ENCODE results near the gene GAPDH. TPM values are rescaled to one million over a fixed set of nuclear protein-coding genes. Genes with fewer than 3 reads are reported as not detected.

The GAPDH gene
- 2,434 TPM for total RNA-seq

DNA sequence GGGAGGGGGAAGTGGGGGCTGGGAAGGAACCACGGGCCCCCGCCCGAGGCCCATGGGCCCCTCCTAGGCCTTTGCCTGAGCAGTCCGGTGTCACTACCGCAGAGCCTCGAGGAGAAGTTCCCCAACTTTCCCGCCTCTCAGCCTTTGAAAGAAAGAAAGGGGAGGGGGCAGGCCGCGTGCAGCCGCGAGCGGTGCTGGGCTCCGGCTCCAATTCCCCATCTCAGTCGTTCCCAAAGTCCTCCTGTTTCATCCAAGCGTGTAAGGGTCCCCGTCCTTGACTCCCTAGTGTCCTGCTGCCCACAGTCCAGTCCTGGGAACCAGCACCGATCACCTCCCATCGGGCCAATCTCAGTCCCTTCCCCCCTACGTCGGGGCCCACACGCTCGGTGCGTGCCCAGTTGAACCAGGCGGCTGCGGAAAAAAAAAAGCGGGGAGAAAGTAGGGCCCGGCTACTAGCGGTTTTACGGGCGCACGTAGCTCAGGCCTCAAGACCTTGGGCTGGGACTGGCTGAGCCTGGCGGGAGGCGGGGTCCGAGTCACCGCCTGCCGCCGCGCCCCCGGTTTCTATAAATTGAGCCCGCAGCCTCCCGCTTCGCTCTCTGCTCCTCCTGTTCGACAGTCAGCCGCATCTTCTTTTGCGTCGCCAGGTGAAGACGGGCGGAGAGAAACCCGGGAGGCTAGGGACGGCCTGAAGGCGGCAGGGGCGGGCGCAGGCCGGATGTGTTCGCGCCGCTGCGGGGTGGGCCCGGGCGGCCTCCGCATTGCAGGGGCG lies at the start of gene GAPDH:
Gene GAPDH, plus strand, starts transcription at position 595 of the 772 bp plus-strand sequence. CDS start 316 bp downstream, outside the sequence.

DNA sequence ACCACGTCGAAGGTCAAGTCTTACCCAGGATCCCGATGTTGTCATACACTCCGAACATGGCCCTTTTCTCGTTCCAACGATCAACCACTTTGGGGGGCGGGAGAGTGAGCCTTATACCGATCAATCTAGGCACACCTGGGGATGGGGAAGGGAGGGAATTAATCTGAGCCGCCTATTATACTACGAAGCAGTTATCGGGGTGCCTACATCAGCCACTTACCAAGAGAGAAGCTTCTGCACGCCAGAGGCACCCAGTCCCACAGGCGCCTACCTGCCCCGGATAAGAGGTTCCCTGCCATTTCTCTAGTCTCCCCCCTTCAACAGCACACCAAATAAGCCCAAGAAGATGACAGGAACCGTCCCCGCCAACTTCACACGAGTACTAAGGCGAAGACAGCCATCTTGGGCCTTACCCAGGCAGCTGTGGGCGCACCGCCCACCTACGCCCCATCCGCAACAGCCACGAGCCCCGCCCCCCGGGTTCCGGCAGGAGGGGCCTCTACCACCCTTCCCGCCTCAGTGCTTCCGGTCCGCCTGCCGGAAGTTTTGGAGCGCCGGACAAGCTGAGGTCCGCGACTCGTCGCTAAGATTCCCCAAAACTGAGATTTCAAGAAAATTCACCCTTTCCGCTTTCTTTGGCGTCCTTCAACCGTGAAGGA lies 41.4 kb upstream of the GAPDH start, which contains the start of gene MRPL51:
Gene MRPL51, minus strand, starts transcription at position 425 of the 659 bp plus-strand sequence. Its CDS starts 126 bp downstream, at position 299.

DNA sequence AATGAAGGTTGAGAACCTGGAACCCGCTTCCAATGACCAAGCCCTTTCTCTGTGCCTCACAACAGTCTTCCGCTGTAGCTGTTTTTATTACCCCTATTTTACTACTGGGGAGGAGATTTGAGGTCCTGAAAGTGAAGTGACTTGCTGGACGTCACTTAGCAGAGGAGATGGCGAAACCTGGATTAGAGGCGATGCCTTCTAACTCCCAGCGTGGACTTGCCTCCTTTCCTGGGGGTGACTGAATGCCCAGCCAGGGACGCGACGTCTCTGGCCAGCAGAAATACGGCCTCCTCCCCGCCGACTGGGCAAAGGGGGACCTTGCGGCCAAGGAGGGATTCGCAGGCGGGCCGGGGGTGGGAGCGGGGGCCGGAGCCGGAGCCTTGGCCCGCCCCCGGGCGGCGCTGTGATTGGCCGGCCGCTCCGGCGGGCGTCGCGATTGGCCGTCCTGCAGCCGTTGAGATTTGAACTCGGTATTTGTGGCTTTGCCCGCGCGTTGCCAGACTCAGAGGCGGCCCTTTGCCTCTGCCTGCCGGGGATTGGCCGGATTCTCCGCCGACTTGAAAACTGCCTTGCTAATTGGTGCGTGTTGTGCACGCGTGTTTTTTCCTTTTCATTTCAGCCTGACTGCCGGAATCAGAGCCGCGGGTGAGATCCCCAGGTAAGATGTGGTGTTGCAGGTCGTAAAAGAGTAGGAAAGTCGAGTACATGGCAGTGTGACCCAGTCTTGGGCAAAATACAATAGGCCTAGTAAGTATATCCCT lies 40.6 kb upstream of the GAPDH start, which contains the start of gene NCAPD2:
Gene NCAPD2, plus strand, starts transcription at position 606 of the 761 bp plus-strand sequence. CDS start 997 bp downstream, outside the sequence.

Small RNA genes within 50 kb of the gene (small RNA-seq; reads per million reads assigned to genes)
- gene SCARNA11, result 192 reads per million, percentile 97 among the genes with 10 or more reads in this experiment

Other genes starting within 250 kb of the GAPDH start
- 0.23 TPM for gene PLEKHG6, start 223.8 kb upstream of the GAPDH start, total RNA-seq
- gene TNFRSF1A, start 192.4 kb upstream of the GAPDH start, total RNA-seq, result 12.5 TPM
- gene SCNN1A, start 159.0 kb upstream of the GAPDH start, total RNA-seq, result not detected
- gene LTBR, start 150.4 kb upstream of the GAPDH start, total RNA-seq, result 4.4 TPM
- 0.46 TPM for gene CD27, start 89.6 kb upstream of the GAPDH start, total RNA-seq
- gene TAPBPL, start 82.5 kb upstream of the GAPDH start, total RNA-seq, result 2.8 TPM
- 27.2 TPM for gene VAMP1, start 63.8 kb upstream of the GAPDH start, total RNA-seq
- gene MRPL51, start 41.3 kb upstream of the GAPDH start, total RNA-seq, result 33.0 TPM
- 17.8 TPM for gene NCAPD2, start 40.4 kb upstream of the GAPDH start, total RNA-seq
- 5.5 TPM for gene IFFO1, start 21.5 kb downstream of the GAPDH start, total RNA-seq
- 13.8 TPM for gene NOP2, start 33.8 kb downstream of the GAPDH start, total RNA-seq
- gene CHD4, start 72.9 kb downstream of the GAPDH start, total RNA-seq, result 204 TPM
- gene LPAR5, start 101.4 kb downstream of the GAPDH start, total RNA-seq, result 1.2 TPM
- gene ACRBP, start 112.9 kb downstream of the GAPDH start, total RNA-seq, result 0.46 TPM
- 61.6 TPM for gene ING4, start 128.6 kb downstream of the GAPDH start, total RNA-seq
- gene ZNF384, start 154.9 kb downstream of the GAPDH start, total RNA-seq, result 17.3 TPM
- 4.4 TPM for gene PIANP, start 166.3 kb downstream of the GAPDH start, total RNA-seq
- gene COPS7A, start 189.5 kb downstream of the GAPDH start, total RNA-seq, result 41.5 TPM
- 104 TPM for gene MLF2, start 218.6 kb downstream of the GAPDH start, total RNA-seq
- gene PTMS, start 231.8 kb downstream of the GAPDH start, total RNA-seq, result 84.2 TPM
- not detected for gene LAG3, start 238.0 kb downstream of the GAPDH start, total RNA-seq

Data from diencephalon (tissue), 1 donor.